Left lung (tissue), 10 donors: ENCODE results near the gene MED16. TPM values are rescaled to one million over a fixed set of nuclear protein-coding genes. Genes with fewer than 3 reads are reported as not detected.

Experiments
- ATAC-seq: fragments of 200-7000 bp; cut with Tn5 transposase; one replicate; pipeline ENCODE4 v1.9.1; 2020; ENCODE audit warnings: moderate library complexity
- DNase-seq, 4 donors: peaks; one replicate each; pipeline ENCODE4 v3.0.0-alpha.2; 2013 to 2020
- H3K27ac ChIP-seq, 2 donors: fragments of 200-600 bp; sonication (generic) in 1 of 2; one replicate each; pipeline versions ENCODE4 v1.5.0 to v1.8.0; 2020 to 2021
- H3K27me3 ChIP-seq, 2 donors: fragments of 200-600 bp; sonication (generic) in 1 of 2; one replicate each; pipeline versions ENCODE4 v1.5.0 to v1.8.0; 2020 to 2021
- H3K36me3 ChIP-seq, 2 donors: fragments of 200-600 bp; sonication (generic) in 1 of 2; one replicate each; pipeline versions ENCODE4 v1.5.0 to v1.8.0; 2020 to 2021
- H3K4me1 ChIP-seq, 2 donors: fragments of 200-600 bp; one replicate each; pipeline ENCODE4 v1.8.0; 2021
- H3K4me3 ChIP-seq, 2 donors: fragments of 200-600 bp; sonication (generic) in 1 of 2; one replicate each; pipeline versions ENCODE4 v1.5.0 to v1.8.0; 2020 to 2021; ENCODE audit warnings: mild to moderate bottlenecking in 1 of 2
- H3K9me3 ChIP-seq, 2 donors: fragments of 200-600 bp; sonication (generic) in 1 of 2; one replicate each; pipeline versions ENCODE4 v1.5.0 to v1.8.0; 2020 to 2021
- CTCF ChIP-seq, 2 donors: fragments of 200-600 bp; sonication (generic) in 1 of 2; IDR thresholded peaks; one replicate each; pipeline versions ENCODE4 v1.5.0 to v1.8.0; 2021; ENCODE audit warnings: antibody characterized with exemption in 2 of 2
- intact Hi-C, 2 donors: fragments of 100-400 bp; cut with DNase I; formaldehyde crosslinking; loops; one replicate each; pipeline versions ENCODE4 v1.11.2 to v1.14.2; 2022
- polyA plus RNA-seq, 6 donors: library from polyadenylated mRNA; unstranded; fragments of 120-200 nt; gene quantifications; one replicate each; pipeline ENCODE4 v1.2.1, GENCODE V29; 2013; ENCODE audit not compliant: insufficient read length in 6 of 6
- total RNA-seq, 2 donors: library from RNA; stranded (reverse); fragmentation: NEBNext Ultra II Directional; extraction: Animal tissue kit (Norgen Biotek cat#: 25700); gene quantifications; one replicate each; pipeline ENCODE4 v1.2.1, GENCODE V29; 2021
- donor health status: DM: no; HTN: yes; CAD: no.
- donor health status: DM: no; HTN: no; CAD: no.

MED16 gene
- total and polyA plus RNA-seq, 8 donors = 42.4 to 61.7 (median 53.0) TPM

GRCh38 chr19:927780-928401 is 34.9 kb upstream of the MED16 start:
- Histone ChIP-seq H3K9me3 (no peaks in the 10 kb centered on the region), H3K4me3 (peak overlapping the region in 1 of 2 donors; percentile 94), H3K4me1 (peaks cover 10 to 52% of the 10 kb centered on the region in 2 donors), H3K36me3 (peaks cover 0 to 37% of the 10 kb centered on the region in 2 donors), H3K27me3 (no peaks in the 10 kb centered on the region), H3K27ac (peak overlapping the region in 1 of 2 donors; percentile 98)
- DNase-seq (no peak), ATAC-seq (no peak)
- intact Hi-C loops = loop anchor here in 1 of 2 donors (2.0 kb wide), 1 partner anchor 55 kb away; no protein-coding TSS in a partner anchor
- TF ChIP-seq CTCF (IDR thresholded peaks at IDR 0.05) = no peak

- no peaks in the 10 kb centered on the region for H3K9me3 ChIP-seq
- H3K4me3 ChIP-seq = peak overlapping the region; percentile 79 to 94
- TF ChIP-seq CTCF (IDR thresholded peaks at IDR 0.05) = no peak
- H3K27ac ChIP-seq = peak overlapping the region; percentile 78 to 98
- H3K36me3 ChIP-seq = peaks cover 0 to 31% of the 10 kb centered on the region in 2 donors
- DNase-seq (peak in 1 of 4 donors; percentile 81), ATAC-seq (no peak)
- peaks cover 5 to 47% of the 10 kb centered on the region in 2 donors for H3K4me1 ChIP-seq
- H3K27me3 ChIP-seq = no peaks in the 10 kb centered on the region
- intact Hi-C loops = loop anchor here in 1 of 2 donors (2.0 kb wide), 1 partner anchor 55 kb away; no protein-coding TSS in a partner anchor
Measured at GRCh38 chr19:927351-927779, 34.4 kb upstream of the MED16 start.

GRCh38 chr19:926589-927350 is 33.8 kb upstream of the MED16 start:
- Histone ChIP-seq H3K9me3 (no peaks in the 10 kb centered on the region), H3K27ac (peak overlapping the region; percentile 78 to 98), H3K4me1 (peaks cover 5 to 47% of the 10 kb centered on the region in 2 donors), H3K36me3 (peaks cover 0 to 28% of the 10 kb centered on the region in 2 donors), H3K27me3 (no peaks in the 10 kb centered on the region), H3K4me3 (peak overlapping the region; percentile 79 to 94)
- ATAC-seq = peak; percentile 30
- peak in 3 of 4 donors; percentile 79 to 95 (median 83) for DNase-seq
- intact Hi-C loops = loop anchor here in 1 of 2 donors (2.0 kb wide), 1 partner anchor 56 kb away; no protein-coding TSS in a partner anchor
- TF ChIP-seq CTCF (IDR thresholded peaks at IDR 0.05) = no peak

- TF ChIP-seq CTCF (IDR thresholded peaks at IDR 0.05) = no peak
- peak overlapping the region; percentile 79 to 94 for H3K4me3 ChIP-seq
- H3K27me3 ChIP-seq = peaks cover 2 to 3% of the 10 kb centered on the region in 2 donors
- intact Hi-C loops = loop anchor here in 1 of 2 donors (2.0 kb wide), 1 partner anchor 57 kb away; no protein-coding TSS in a partner anchor
- DNase-seq (no peak), ATAC-seq (no peak)
- H3K27ac ChIP-seq = peak overlapping the region; percentile 78 to 98
- peaks cover 5 to 49% of the 10 kb centered on the region in 2 donors for H3K4me1 ChIP-seq
- peaks cover 0 to 23% of the 10 kb centered on the region in 2 donors for H3K36me3 ChIP-seq
- H3K9me3 ChIP-seq = no peaks in the 10 kb centered on the region
Measured at GRCh38 chr19:926323-926588, 33.3 kb upstream of the MED16 start.
